Omental fat pad (tissue), 4 donors: ENCODE results near the gene LGI4. TPM values are rescaled to one million over a fixed set of nuclear protein-coding genes. Genes with fewer than 3 reads are reported as not detected.

Source experiments
- ATAC-seq: fragments of 150-250 bp; one replicate; pipeline ENCODE4 v1.9.1; 2016; ENCODE audit warnings: mild to moderate bottlenecking, moderate library complexity; ENCODE audit not compliant: low FRiP score
- DNase-seq: peaks from one replicate; pipeline ENCODE4 v3.0.0-alpha.2; 2019; ENCODE audit warnings: low spot score
- total RNA-seq, 4 donors: library from RNA; depleted of rRNA; stranded (reverse); fragments of >200 nt; gene quantifications; one replicate each; pipeline ENCODE4 v1.1.0, GENCODE V29; 2016
- TF ChIP-seq, protein P1 (sequence below), 3 donors: fragments of 450-650 bp; IDR thresholded peaks; one replicate each; pipeline ENCODE4 v1.5.1; 2016 to 2017; ENCODE audit warnings: antibody characterized with exemption in 3 of 3, mild to moderate bottlenecking in 3 of 3, moderate library complexity in 2 of 3

LGI4 gene
- total RNA-seq, 4 donors from 2014 or later: 6.2 to 31.1 (median 8.3) TPM

DNA sequence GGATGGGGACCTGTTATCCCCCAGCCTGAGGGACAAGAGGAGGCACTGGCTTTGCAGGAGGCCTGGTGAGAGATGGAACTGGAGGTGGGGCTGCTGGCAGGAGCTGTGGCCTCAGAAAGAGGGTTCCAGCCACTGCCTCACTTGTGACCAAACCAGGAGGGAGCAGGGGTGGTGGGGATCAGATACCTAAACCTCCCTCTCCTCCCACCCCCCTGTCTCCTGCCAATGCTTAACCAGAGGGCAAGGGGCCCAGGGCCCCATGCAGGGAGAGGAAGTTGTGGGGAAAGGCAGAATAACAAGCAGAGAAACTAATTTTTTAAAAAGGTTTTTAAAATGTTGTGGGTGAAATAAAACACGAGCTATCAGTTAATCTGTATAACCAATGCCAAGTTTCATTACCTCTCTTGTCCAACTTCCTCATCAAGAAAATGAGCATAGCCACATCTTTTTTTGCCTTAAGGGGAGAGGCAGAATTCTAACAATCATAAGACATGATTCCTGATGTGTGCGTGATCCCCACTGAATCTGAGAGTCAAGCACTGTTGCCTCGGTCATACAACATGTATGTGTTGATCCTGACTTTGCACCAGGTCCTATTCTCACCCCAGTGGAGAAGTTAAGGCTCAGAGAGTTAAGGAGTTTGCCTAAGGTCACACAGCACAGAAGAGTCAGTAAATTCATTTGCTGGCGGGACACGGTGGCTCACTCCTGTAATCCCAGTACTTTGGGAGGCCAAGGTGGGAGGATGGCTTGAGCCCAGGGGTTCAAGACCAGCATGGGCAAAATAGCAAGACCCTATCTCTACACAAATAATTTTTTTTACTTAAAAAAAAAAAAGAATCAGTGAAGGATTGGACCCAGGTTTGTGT, 32.6 kb upstream of the LGI4 start:
- TF ChIP-seq, protein P1, sequence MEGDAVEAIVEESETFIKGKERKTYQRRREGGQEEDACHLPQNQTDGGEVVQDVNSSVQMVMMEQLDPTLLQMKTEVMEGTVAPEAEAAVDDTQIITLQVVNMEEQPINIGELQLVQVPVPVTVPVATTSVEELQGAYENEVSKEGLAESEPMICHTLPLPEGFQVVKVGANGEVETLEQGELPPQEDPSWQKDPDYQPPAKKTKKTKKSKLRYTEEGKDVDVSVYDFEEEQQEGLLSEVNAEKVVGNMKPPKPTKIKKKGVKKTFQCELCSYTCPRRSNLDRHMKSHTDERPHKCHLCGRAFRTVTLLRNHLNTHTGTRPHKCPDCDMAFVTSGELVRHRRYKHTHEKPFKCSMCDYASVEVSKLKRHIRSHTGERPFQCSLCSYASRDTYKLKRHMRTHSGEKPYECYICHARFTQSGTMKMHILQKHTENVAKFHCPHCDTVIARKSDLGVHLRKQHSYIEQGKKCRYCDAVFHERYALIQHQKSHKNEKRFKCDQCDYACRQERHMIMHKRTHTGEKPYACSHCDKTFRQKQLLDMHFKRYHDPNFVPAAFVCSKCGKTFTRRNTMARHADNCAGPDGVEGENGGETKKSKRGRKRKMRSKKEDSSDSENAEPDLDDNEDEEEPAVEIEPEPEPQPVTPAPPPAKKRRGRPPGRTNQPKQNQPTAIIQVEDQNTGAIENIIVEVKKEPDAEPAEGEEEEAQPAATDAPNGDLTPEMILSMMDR (IDR thresholded peaks at IDR 0.05): no peak
- DNase-seq (no peak), ATAC-seq (no peak)

DNA sequence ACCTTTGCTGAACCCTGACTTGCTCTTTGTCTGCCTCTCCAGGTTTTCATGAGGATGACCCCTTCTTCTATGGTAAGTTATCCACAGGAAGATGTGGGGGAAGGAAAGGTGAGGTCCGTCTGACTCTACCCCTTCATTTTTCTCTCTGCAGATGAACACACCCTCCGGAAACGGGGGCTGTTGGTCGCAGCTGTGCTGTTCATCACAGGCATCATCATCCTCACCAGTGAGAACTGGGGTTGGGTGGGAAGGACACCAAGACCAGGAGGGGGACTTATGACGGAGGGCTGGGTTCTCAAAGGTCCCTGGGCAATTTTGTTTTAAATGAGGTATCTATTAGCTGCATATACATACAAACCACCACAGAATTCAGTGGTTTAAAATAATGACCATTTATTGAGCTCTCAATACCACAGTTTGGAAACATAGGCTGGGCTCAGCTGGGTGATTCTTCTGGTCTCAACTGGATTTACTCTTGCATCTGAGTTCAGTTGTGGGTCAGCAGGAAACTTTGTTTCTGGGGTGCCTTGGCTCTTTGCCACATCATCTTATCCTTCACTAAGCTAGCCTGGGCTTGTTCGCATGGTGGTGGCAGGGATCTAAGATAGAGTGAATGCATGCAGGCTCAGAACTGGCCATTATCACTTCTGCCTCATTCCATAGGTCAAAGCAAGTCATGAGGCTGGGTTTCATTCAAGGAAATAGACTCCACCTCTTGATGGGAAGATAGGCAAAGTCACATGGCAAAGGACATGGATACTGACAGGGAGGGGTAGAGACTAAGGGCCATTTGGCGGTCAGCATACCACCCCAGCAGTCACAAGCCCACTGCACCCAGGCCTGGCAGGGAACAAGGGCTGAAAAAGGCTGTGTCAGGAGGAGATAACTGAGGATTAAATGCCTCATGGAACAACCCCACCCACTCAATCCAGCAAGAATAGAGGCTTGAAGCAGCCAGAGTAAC, 31.5 kb upstream of the LGI4 start:
- ATAC-seq: no peak
- DNase-seq: no peak
- TF ChIP-seq, protein P1 (IDR thresholded peaks at IDR 0.05): no peak

DNA sequence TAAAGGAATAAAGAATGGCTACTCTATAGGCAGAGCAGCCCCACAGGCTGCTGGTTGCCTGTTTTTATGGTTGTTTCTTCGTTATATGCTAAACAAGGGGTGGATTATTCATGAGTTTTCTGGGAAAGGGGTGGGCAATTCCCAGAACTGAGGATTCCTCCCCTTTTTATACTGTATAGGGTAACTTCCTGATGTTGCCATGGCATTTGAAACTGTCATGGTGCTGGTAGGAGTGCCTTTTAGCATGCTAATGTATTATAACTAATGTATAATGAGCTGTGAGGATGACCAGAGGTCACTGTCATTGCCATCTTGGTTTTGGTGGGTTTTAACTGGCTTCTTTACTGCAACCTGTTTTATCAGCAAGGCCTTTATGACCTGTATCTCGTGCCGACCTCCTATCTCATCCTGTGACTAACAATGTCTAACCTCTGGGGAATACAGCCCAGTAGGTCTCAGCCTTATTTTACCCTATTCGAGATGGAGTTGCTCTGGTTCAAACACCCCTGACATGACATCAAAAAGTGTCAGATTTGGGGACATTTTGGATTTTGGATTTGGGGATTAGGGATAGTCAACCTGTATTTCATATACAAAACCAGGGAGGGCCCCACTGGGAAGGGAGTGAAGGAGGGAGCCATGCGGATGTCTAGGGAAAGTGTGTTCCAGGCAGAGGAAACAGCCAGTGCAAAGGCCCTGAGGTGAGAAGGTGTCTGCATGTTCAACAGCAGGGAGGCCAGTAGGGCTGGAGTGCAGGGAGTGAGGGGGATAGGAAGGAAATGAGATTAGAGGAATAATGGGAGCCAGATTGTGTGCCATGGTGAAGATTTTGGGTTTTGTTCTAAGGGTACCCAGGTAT, 30.6 kb upstream of the LGI4 start:
- no peak for ATAC-seq
- no peak for DNase-seq
- TF ChIP-seq, protein P1 (IDR thresholded peaks at IDR 0.05): no peak

DNA sequence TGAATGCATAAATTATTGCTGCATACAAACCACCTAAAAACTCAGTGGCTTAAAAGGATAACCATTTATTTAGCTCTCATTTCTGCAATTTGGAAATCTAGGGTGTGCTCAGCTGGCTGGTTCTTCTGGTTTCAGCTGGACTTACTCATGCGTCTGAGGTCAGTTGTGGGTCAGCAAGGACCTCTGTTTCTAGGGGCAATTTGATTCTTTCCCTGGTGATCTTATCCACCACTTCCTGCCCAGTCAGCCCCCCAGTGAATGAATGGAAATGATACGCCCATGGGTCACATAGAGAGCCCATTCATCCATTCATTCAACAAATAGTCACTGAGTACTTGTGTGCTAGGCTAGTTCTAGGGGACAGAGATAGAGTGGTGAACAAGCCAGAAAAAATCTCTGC, 29.6 kb upstream of the LGI4 start:
- TF ChIP-seq, protein P1 (IDR thresholded peaks at IDR 0.05): no peak
- DNase-seq (no peak), ATAC-seq (no peak)

DNA sequence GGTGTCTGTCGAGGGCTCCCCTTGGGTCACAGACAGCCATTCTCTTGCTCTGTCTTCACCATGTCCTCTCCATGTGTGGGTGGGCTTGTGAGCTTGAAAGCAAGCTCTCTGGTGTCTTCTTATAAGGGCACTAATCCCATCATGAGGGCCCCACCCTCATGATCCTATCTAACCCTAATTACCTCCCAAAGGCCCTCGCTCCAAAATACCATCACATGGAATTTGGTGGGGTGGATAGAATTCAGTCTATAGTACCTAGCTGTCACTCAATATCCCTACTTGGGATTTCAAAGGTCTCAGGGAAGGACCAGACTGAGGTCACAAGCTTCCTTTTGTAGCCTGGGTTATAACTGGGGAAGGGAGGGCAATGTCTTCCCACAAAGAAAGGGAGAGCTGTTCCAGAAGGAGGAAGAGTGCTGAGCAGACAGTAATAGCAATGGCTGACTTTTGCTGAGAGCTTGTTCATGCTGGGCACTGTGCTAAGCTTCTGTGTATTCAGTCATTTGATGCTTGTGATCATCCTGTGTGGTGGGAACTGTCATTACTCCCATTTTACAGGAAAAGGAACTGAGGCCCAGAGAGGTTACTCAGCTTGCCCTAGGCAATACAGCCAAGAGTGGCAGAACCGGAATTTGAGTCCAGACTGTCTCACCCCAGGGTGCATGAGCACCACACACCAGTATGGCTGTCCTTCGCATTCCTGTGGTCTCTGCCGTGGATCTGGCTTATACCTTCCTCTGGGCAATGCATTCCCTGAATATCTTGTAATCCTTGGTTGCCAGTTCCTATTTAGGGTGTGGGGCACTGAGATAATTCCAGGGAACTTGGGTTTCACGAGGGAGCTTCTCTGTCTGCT, 27.8 kb upstream of the LGI4 start:
- DNase-seq (no peak), ATAC-seq (no peak)
- TF ChIP-seq, protein P1 (IDR thresholded peaks at IDR 0.05): no peak

DNA sequence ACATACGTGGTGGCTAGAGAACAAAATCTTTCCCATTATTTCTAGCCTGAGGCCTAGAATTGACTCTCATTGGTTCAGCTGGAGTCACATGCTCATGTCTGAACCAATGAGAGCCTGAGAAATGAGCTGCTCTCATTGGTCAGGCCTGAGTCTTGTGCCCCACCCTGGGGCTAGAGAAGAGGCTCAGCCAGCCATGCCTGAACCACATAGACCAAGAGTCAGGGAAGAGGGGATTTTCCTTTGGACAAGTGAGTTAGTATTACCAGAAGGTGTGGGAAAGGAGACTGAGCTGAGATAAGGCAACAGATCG, 26.5 kb upstream of the LGI4 start:
- ATAC-seq (no peak), DNase-seq (no peak)
- TF ChIP-seq, protein P1 (IDR thresholded peaks at IDR 0.05): no peak
